GM12891 (cell line): ENCODE data around the gene MMP7.

Experiments used
- POLR2A ChIP-seq: IDR thresholded peaks from 2 replicates; pipeline ENCODE4 v1.6.1; 2011; ENCODE audit warnings: low read depth, low read length, control low read depth
- POLR2AphosphoS5 ChIP-seq: IDR thresholded peaks from 2 replicates; pipeline ENCODE4 v1.6.1; 2011; ENCODE audit warnings: low read depth, low read length, control low read depth
- POU2F2 ChIP-seq: IDR thresholded peaks from 2 replicates; pipeline ENCODE4 v1.6.1; 2011; ENCODE audit warnings: low read depth, mild to moderate bottlenecking, control low read depth, low read length, moderate library complexity
- TAF1 ChIP-seq: IDR thresholded peaks from 2 replicates; pipeline ENCODE4 v1.6.1; 2011; ENCODE audit warnings: low read depth, low read length, control low read depth

DNA sequence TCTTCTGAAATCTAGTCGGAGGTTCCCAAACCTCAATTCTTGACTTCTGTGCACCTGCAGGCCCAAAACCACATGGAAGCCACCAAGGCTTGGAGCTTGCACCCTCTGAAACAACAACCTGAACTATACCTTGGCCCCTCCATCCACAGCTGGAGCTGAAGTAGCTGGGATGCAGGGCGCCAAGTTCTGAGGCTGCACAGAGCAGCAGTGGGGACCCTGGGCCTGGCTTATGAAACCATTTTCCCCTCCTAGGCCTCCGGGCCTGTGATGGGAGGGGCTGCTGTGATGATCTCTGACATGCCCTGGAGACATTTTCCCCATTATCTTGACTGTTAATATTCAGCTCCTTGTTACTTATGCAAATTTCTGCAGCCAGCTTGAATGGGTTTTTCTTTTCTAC lies 38.3 kb upstream of the MMP7 start:
- no peak for TF ChIP-seq POU2F2
- no peak for TF ChIP-seq POLR2A
- no peak for TF ChIP-seq TAF1
- no peak for TF ChIP-seq POLR2AphosphoS5
